Measurements from ENCODE around the gene ERMN. TPM values are rescaled to one million over a fixed set of nuclear protein-coding genes. Genes with fewer than 3 reads are reported as not detected.

Gene ERMN
- total and polyA plus RNA-seq, 4 donors = 0.51 to 1.6 (median 0.62) TPM

DNA sequence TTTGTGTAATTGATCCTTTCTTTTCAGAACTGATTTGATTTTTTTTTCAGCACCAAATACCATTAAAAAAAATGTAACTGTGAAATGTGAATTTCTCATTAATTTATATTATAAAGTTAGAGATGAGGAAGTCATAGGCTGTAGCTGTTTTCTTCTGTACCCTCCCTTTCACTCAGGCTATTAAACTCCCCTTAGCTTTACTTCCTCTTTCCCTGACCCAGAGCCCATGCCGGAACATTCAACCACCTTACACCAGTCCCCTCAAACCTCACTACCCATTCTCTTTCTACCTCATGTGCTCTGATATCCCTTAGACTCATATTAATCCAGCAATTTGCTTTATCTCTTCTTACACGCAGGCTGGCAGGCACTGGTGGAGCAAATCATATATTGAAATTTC lies 55.7 kb downstream of the ERMN start:
- ATAC-seq (ENCODE audit: insufficient read depth, low FRiP score) (no peak), DNase-seq (no peak)
- no peaks in the 10 kb centered on the region for H3K27me3 ChIP-seq (ENCODE audit: control insufficient read depth in 3 of 3, insufficient read depth in 3 of 3, low read length in 2 of 3)
- H3K36me3 ChIP-seq (ENCODE audit: control insufficient read depth in 4 of 4, insufficient read depth in 4 of 4, low read length in 4 of 4) = no peaks in the 10 kb centered on the region
- TF ChIP-seq, protein P1, sequence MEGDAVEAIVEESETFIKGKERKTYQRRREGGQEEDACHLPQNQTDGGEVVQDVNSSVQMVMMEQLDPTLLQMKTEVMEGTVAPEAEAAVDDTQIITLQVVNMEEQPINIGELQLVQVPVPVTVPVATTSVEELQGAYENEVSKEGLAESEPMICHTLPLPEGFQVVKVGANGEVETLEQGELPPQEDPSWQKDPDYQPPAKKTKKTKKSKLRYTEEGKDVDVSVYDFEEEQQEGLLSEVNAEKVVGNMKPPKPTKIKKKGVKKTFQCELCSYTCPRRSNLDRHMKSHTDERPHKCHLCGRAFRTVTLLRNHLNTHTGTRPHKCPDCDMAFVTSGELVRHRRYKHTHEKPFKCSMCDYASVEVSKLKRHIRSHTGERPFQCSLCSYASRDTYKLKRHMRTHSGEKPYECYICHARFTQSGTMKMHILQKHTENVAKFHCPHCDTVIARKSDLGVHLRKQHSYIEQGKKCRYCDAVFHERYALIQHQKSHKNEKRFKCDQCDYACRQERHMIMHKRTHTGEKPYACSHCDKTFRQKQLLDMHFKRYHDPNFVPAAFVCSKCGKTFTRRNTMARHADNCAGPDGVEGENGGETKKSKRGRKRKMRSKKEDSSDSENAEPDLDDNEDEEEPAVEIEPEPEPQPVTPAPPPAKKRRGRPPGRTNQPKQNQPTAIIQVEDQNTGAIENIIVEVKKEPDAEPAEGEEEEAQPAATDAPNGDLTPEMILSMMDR (IDR thresholded peaks at IDR 0.05; ENCODE audit: control extremely low read depth, extremely low read depth) = no peak
- H3K4me3 ChIP-seq = no peak overlapping the region
- no peaks in the 10 kb centered on the region for H3K9me3 ChIP-seq (ENCODE audit: control insufficient read depth in 4 of 4, insufficient read depth in 3 of 4, low read length in 3 of 4)
- H3K27ac ChIP-seq (ENCODE audit: low read depth in 1 of 2, low read length in 1 of 2) = no peak overlapping the region
- no peak overlapping the region for H3K9ac ChIP-seq (ENCODE audit: insufficient read depth in 1 of 2, low read length in 2 of 2)
- WGBS, 2 donors = 35 to 68% methylated on average over 2 of the region's 2 CpGs
- no peaks in the 10 kb centered on the region for H3K4me1 ChIP-seq (ENCODE audit: control insufficient read depth in 5 of 5, insufficient read depth in 5 of 5, low read length in 5 of 5)

DNA sequence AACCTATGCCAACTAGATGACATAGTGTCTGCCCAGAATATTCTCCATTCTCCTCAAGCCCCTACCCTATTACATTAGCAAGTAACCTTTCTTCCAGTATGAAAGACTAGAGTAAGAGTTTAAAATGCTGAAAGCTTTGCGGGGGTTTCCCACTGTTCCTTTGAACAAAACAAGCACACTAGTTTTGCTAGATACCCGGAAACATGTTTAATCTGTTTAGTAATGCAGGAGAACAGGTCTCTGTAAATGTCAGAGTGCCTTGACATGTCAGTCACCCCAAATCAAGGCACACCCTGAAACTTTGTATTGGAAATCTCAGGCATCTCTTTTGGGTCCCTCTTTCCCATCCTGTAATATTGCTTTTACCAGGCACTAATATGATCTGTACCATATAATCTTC lies 56.6 kb downstream of the ERMN start:
- Histone ChIP-seq H3K27me3 (ENCODE audit: control insufficient read depth in 3 of 3, insufficient read depth in 3 of 3, low read length in 2 of 3) (no peaks in the 10 kb centered on the region), H3K27ac (ENCODE audit: low read depth in 1 of 2, low read length in 1 of 2) (no peak overlapping the region), H3K4me1 (ENCODE audit: control insufficient read depth in 5 of 5, insufficient read depth in 5 of 5, low read length in 5 of 5) (peaks cover 0 to 3% (median 0%) of the 10 kb centered on the region in 5 donors), H3K9ac (ENCODE audit: insufficient read depth in 1 of 2, low read length in 2 of 2) (no peak overlapping the region), H3K36me3 (ENCODE audit: control insufficient read depth in 4 of 4, insufficient read depth in 4 of 4, low read length in 4 of 4) (no peaks in the 10 kb centered on the region), H3K9me3 (ENCODE audit: control insufficient read depth in 4 of 4, insufficient read depth in 3 of 4, low read length in 3 of 4) (no peaks in the 10 kb centered on the region), H3K4me3 (no peak overlapping the region)
- TF ChIP-seq, protein P1 (IDR thresholded peaks at IDR 0.05; ENCODE audit: control extremely low read depth, extremely low read depth) = no peak
- WGBS, 2 donors = 86 to 90% methylated on average over 2 of the region's 2 CpGs
- DNase-seq (no peak), ATAC-seq (ENCODE audit: insufficient read depth, low FRiP score) (no peak)

Other genes with a start within 250 kb of the ERMN start
- gene GALNT5, start 68.1 kb downstream of the ERMN start, total RNA-seq = 10 to 100 TPM; 15.9 to 35.9 TPM
- 1 to 10 TPM; 3.8 to 4.8 TPM for gene GALNT5, start 68.1 kb downstream of the ERMN start, polyA plus RNA-seq
- gene CYTIP, start 118.3 kb upstream of the ERMN start, total RNA-seq = 10 to 100 TPM; 21.4 to 37.4 TPM
- 10 to 100 TPM in 1 of 2 donors, 1 to 10 TPM in 1; 7.4 to 45.9 TPM for gene CYTIP, start 118.3 kb upstream of the ERMN start, polyA plus RNA-seq

Measured in lung (tissue), 12 donors.